Stimulated activated CD4-positive, alpha-beta T cell treated with anti-CD3 and anti-CD28 coated beads, Interleukin-2, amount 100 ng/mL, for 4 hours (primary cell): ENCODE data around the gene C5orf24.
"Not testable (repeated sequence)": the region's sequence is repeated elsewhere in the genome, so short reads cannot be mapped to it uniquely, and the experiment has no call there.

Experiments used
- DNase-seq: peaks from one replicate; pipeline ENCODE4 v3.0.0-alpha.2; 2020; ENCODE audit warnings: low read depth

The C5orf24 gene

GRCh38 chr5:134857401-134857800 is 11.6 kb downstream of the C5orf24 start:
- no peak for DNase-seq

- no peak for DNase-seq
Observed at GRCh38 chr5:134864707-134865106, 18.9 kb downstream of the C5orf24 start.

GRCh38 chr5:134873494-134873893 is 27.7 kb downstream of the C5orf24 start:
- DNase-seq: no peak

GRCh38 chr5:134873987-134874830 is 28.4 kb downstream of the C5orf24 start, which contains the start of gene TXNDC15:
TXNDC15 (plus strand) TSS chr5:134874371; CDS start chr5:134874428, 57 bp downstream.
- peak; percentile 71 for DNase-seq

GRCh38 chr5:134874831-134875655 is 29.3 kb downstream of the C5orf24 start:
- no peak for DNase-seq

GRCh38 chr5:134877159-134877558 is 31.4 kb downstream of the C5orf24 start:
- no peak for DNase-seq

GRCh38 chr5:134878403-134878802 is 32.6 kb downstream of the C5orf24 start:
- DNase-seq: no peak

GRCh38 chr5:134879456-134879855 is 33.7 kb downstream of the C5orf24 start:
- DNase-seq: no peak

GRCh38 chr5:134880937-134881336 is 35.2 kb downstream of the C5orf24 start:
- DNase-seq: not testable (repeated sequence)

GRCh38 chr5:134881711-134882110 is 35.9 kb downstream of the C5orf24 start:
- not testable (repeated sequence) for DNase-seq

- no peak for DNase-seq
Observed at GRCh38 chr5:134887593-134888159, 41.9 kb downstream of the C5orf24 start.

GRCh38 chr5:134889335-134889734 is 43.6 kb downstream of the C5orf24 start:
- no peak for DNase-seq

GRCh38 chr5:134891473-134891872 is 45.7 kb downstream of the C5orf24 start:
- no peak for DNase-seq

GRCh38 chr5:134892282-134892681 is 46.5 kb downstream of the C5orf24 start:
- DNase-seq: no peak

- DNase-seq: no peak
Observed at GRCh38 chr5:134892926-134893325, 47.2 kb downstream of the C5orf24 start.

GRCh38 chr5:134893748-134894505 is 48.2 kb downstream of the C5orf24 start:
- no peak for DNase-seq

- no peak for DNase-seq
Observed at GRCh38 chr5:134902071-134902801, 56.5 kb downstream of the C5orf24 start.

- peak; percentile 85 for DNase-seq
Observed at GRCh38 chr5:134904610-134905245, 59.0 kb downstream of the C5orf24 start, which contains the start of gene PCBD2. PCBD2 (plus strand) TSS chr5:134905131; CDS start chr5:134905140, 9 bp downstream.

- peak; percentile 38 for DNase-seq
Observed at GRCh38 chr5:134905246-134905996, 59.7 kb downstream of the C5orf24 start.

GRCh38 chr5:134906811-134907210 is 61.0 kb downstream of the C5orf24 start:
- DNase-seq: no peak
